A204.1 (cell line): ENCODE results near the gene GPT2.
"Not testable (repeated sequence)": the region's sequence is repeated elsewhere in the genome, so short reads cannot be mapped to it uniquely, and the experiment has no call there.

Experiments used
- FAIRE-seq: peaks from 2 replicates; lab custom pipeline; 2012; peaks lifted over from hg19 to GRCh38; lab: Jason Lieb, UNC

GPT2 gene

GRCh38 chr16:46920402-46921068, 36.4 kb downstream of the GPT2 start:
- no peak for FAIRE-seq

GRCh38 chr16:46922239-46922638, 38.1 kb downstream of the GPT2 start:
- no peak for FAIRE-seq

DNA sequence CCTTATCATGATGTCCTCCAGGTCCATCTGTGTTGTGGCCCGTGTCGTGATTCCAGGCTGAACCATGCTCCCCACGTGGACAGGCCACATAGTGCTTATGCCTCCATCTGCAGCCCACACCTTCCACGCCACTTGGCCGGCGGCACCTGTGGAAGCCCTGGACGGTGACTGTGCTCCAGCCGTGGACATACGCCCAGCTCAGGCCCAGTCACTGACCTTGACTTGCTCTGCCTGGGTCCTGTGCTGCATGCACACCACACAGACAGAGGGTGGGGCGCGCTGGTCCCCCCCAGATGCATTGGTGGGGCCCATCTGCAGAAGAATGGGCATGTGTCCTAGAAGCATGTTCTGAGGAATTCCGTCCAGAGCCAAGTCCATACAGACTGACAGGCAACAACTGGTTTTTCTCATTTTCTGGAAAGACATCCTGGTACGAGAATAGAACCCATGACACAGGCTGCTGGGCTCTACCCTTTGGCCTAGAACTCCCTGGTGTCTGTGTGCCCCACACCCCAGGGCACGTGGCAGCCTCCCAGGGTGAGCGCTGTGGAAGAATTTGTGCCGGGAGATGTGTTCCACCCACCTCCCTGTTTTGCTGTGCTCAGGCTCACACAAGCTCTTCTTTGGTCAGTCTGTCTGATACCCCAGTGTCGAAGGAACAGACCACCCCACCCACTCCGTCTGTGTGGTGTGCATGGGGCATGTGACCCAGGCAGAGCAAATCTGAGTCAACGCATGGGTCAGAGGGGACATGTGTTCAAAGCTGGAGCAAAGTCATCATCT, 39.5 kb downstream of the GPT2 start:
- no peak for FAIRE-seq

DNA sequence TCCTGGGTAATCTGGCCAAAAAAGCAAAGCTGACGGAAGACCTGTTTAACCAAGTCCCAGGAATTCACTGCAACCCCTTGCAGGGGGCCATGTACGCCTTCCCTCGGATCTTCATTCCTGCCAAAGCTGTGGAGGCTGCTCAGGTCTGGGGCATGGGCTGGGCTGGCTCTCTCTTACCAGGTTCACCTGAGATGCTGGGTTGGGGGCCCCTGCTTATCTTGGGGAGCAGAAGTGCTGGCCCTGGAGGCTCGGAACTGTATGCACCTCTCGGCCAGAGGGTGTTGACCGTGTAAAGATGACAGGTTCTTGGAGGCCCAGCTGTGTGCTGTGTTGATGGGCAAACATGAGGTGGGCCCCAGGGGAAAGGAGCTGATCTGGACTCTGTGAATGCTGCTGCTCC, 40.2 kb downstream of the GPT2 start:
- FAIRE-seq, result no peak

DNA sequence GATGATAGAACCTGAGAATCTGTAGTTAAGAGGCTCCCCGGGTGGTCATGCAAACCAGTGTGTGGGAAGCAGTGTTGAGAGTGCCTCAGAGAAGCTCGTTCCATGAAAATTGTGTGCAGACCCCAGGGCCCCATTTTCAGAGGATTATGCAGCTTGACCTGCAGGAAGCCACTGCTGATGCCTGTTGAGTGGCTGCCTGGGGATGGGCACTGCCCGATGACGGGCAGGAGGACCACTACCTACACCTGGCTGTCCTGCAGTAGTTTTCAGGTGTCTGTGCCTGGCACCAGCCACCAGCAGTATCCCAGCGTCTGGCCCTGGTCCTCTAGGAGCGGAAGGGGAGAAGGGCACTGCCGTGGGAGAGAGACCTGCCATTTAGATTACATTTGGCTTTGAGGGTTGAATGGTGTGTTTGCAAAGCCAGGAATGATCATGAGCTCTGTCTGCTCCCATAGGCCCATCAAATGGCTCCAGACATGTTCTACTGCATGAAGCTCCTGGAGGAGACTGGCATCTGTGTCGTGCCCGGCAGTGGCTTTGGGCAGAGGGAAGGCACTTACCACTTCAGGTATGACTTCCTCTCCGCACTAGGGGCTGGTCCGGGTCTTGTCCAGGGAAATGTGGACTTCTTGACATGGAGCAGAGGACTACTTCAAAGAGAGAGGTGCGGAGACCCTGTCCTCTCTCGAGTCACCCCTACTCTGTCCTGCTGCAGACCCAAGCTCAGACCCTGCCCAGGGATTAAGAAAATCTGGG, 42.5 kb downstream of the GPT2 start:
- FAIRE-seq, result no peak

- no peak for FAIRE-seq
These were observed 43.1 kb downstream of the GPT2 start for GRCh38 chr16:46927273-46927672.

DNA sequence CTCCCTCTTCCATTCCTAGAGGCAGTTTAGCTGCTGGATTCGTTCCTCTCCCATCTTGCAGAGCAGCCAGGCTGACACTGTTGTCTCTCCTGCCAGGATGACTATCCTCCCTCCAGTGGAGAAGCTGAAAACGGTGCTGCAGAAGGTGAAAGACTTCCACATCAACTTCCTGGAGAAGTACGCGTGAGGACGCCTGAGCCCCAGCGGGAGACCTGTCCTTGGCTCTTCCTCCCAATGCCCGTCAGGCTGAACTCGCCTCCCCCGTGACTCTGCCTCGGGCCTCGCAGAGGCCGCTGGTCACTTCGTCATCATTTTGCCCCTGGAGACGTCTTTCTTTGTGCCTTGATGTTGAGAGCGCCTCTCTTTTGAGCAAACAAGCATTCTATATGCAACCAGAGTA, 44.6 kb downstream of the GPT2 start:
- FAIRE-seq, result no peak

DNA sequence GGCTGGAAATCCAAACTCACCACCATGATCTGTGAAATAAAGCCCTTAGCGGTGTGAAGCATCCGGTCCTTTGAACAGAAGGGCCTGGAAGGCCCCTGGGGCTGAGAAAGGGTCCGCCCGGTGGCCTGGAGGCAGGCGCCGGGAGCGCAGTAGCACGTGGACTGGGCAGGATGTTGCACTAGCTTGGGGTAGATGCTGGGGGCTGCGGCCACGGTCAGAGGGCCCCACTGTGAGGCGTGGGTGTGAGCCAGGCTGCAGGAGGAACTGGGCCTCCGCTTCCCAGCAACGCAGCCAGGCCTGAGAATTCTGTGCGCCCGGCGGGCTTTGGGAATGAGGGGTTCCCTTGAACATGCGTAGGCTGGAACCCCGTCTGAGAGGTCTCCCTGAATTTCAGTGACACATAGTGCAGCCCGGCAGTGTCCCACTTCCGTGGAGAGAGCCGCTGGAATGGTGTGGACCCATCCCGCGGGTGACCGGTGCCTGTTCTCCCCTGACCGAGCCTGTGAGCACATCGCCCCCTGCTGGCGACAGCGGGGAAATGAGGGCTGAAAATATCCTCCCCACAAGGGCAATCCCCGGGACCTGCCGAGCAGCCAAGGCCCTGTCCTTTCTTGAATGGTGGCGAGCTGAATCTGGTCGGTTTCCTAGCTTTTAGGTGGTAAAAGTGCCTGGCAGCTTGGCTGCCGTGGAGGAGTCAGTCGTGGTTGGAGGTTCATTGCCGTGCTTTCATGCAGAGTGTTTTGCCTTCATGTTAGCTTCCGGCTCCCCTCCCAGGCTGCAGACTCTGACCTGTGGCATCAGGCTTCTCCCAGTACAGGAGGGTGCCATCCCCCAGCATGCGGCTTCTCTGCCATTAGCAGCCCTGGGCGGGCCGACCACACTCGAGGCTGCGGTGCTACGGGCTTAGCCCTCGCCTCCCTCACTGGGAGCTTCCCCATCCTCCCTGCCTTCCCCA, 45.5 kb downstream of the GPT2 start:
- no peak for FAIRE-seq

DNA sequence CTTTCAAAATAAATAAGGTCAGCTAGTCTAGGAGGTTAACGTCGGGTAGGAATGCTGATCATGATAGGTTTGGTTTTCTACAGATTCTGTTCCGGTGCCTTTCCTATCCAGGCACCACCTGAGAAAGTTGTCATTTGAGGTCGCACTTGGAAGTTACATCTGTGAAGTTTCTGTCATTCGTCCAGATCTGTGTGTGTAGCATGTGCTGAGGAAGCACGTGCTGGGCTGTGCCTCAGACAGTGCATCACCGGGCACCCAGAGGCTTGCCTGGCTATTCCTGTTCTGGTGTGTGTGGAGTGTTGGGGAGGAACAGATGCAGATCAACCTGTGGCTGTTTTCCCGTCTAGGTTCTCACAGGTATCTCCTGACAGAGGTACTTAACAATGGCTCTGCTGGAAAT, 46.7 kb downstream of the GPT2 start:
- no peak for FAIRE-seq

GRCh38 chr16:46932802-46933201, 48.6 kb downstream of the GPT2 start:
- FAIRE-seq, result no peak

DNA sequence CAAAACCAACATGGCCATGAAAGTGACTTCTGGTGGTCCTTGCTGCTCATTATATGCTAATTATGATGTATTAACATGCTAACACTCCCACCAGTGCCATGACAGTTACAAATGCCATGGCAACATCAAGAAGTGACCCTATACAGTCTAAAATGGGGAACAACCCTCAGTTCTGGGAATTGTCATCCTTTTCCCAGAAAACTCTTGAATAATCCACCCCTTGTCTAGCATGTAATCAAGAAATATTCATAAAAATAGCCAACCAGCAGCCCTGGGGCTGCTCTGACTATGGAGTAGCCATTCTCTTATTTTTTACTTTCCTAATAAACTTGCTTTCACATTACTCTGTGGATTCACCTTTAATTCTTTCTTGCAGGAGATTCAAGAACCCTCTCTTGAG, 53.4 kb downstream of the GPT2 start:
- FAIRE-seq, result no peak

GRCh38 chr16:46944713-46945112, 60.6 kb downstream of the GPT2 start:
- not testable (repeated sequence) for FAIRE-seq

- peak; percentile 95 for FAIRE-seq
These were observed 63.9 kb downstream of the GPT2 start for GRCh38 chr16:46947900-46948547.

DNA sequence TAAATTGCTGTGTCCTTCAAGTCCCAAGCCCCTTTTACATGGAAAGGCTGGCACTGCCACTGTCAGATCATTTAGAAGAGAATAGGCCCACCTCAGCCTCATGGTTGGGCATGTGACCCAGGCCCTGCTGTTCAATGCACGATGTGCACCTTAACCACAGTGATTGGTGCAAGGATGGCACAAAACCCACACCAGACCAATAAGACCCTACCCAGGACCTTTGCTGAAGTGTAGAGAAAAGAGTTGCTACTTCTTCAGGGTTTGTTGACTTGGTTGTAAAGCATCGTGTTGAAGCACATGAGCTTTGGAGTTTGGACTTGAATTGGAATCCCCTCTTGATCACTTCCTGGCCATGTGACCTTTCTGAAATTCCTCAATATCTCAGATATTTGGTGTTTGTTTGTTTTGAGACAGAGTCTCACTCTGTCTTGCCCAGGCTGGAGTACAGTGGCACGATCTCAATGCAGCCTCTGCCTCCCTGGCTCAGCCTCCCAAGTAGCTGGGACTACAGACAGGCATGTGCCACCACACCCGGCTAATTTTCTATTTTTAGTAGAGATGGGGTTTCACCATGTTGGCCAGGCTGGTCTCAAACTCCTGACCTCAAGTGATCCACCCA, 64.5 kb downstream of the GPT2 start:
- no peak for FAIRE-seq

DNA sequence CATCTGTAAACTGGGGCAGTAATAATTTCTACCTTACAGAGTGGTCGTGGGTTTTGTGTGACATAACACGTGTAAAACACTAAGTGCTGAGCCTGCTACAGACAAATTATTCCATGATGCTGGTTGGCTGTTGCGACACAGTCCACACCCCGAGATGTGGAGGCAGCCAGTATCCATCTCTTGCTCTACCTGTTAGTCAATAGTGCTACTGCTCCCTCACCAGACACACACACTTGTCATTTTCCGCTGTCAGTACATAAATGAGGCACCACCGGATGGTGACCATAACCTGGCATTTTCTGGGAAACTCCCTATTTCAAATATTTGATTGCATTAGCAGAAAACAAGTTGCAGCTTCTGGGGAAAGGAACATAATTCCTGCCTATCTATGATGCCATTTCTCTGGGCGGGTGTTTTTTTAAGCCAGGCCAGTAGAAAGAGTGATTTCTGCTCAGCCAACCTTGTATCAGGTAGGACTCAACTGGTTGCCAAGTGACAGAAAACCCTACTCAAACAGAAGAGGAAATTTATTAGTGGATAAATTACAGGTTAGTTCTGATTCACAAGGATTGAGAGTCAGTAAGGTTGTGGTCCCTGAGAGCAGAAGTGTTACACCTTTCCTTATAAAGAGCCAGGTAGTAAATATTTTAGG, 65.2 kb downstream of the GPT2 start:
- no peak for FAIRE-seq

GRCh38 chr16:46950009-46950408, 65.8 kb downstream of the GPT2 start:
- no peak for FAIRE-seq

DNA sequence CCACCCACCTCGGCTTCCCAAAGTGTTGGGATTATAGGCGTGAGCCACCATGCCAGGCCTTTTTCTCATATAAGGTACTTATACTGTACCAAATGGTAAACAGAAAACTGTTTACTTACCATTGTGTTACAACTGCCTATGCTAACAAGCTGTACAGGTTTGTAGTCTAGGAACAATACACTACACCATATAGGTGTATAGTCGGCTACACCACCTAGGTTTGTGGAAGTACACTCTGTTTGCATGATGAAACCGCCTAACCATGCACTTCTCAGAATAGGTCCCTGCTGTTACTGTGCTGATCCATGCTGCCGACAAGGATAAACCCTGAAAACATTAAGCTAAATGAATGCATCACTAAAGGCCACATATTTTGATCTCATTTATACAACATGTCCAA, 70.4 kb downstream of the GPT2 start:
- FAIRE-seq, result no peak

GRCh38 chr16:46961373-46962353, 77.5 kb downstream of the GPT2 start:
- FAIRE-seq, result no peak

DNA sequence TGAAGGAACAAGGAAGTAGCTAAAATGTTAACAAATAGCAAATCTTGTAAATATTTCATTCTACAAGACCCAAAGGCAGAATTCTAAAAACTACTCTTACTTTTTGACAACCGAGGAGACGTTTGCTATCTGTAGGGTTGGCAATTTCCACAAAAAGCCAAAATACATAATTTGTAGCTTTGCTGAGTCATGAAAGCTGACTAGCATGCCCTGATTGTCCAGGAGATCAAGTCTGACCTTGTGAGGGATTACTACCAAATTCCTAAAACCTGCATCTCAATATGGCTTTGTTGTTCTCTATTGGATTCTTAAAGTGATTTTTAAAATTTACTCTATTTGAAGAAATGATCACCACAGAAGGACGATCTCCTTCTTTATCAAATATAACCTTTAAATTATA, 78.5 kb downstream of the GPT2 start:
- FAIRE-seq, result no peak
